HG03175 (cell line): ENCODE results near the gene CARHSP1.
"Not testable (repeated sequence)": the region's sequence is repeated elsewhere in the genome, so short reads cannot be mapped to it uniquely, and the experiment has no call there.

Experiments used
- ATAC-seq: cut with Tn5 transposase; IDR thresholded peaks from one replicate; pipeline ENCODE4 v1.9.1; 2021; ENCODE audit warnings: mild to moderate bottlenecking, moderate library complexity; ENCODE audit not compliant: unreplicated experiment

The CARHSP1 gene

DNA sequence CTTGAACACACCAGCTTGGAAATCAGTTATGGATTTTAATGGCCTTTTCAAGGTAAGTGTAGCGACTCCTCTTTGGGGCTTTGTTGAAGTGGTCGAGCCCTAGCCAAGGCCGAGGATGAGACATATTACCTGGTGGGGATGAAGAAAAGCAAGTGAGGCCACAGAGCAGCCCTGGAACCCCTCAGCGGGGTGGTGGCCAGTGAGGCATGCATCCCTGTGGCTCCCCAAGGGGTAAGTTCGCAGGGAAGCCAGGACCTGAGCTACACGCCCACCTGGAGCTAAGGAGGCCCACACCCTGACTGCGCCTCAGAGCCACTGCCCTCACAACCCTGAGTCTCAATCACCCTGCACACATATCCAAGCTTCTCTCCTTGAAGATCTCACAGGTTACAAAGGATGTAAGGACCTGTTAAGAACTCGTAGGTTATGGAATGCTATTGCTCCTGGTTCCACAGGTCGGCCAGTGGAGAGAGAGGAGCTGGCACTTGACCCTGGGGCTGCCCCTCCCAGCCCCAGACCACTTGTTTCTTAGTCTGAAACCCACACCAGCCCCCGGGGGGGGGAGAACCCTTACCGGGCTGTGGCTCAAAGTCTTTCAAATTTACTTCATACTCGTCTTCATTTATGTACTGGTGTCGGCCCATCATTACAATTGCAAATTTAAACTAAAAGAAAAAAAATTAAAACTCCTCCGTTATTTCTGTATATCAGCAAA, 25.3 kb upstream of the CARHSP1 start:
- ATAC-seq: no peak

DNA sequence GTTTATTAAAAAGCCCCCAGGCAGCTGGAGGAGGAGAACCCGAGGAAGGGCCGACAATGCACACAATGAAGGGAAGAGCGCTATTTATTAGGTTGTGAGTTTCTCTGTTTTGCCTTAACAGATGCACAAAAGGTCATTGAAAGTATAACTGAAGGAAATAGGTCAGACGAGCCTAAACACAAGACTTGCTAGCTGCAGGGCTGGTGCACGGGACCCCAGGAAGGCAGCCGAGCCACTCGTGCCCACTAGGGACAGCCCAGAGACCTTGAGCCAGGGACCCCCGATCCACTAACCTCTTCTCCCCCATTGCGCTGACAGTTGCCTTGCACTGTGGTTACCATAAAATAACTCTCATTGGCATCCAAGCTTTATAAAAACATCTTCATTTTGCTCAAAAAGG, 24.6 kb upstream of the CARHSP1 start:
- ATAC-seq: no peak

- ATAC-seq: peak; percentile 15
Observed at GRCh38 chr16:8892101-8892575, 23.3 kb upstream of the CARHSP1 start.

GRCh38 chr16:8890549-8890921, 21.7 kb upstream of the CARHSP1 start:
- ATAC-seq: no peak

DNA sequence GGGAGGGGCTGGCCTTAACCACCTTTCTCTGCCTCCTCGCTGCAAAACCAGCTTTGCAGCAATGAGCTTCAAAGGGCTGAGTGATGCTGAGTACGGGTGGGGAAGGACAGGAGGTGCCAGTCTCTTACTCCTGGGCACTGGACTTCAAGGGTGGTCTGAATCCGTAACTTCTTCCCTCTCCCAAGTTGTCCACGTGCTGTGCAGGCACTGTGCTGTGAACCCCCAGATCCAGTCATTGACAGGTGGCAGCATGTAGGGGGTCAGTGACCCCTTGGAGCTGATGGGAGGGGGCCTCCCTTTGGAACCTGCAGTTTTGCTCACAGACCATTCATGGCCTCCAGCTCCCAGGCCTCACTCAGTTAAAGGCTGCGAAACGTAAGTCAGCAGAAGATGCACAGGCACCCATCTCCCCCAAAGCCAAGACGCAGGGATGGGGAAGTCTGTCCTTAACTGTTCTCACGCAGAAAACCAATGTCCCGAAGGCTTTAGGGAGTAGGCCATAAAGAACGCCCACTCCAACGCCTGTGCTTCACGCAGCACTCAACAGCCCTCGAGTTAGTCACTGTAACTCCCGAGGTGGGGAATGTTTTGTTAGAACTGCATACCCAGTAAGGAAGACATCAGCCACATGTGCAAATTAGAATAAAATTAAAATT, 21.2 kb upstream of the CARHSP1 start:
- ATAC-seq: no peak

- ATAC-seq: no peak
Observed at GRCh38 chr16:8888951-8889892, 20.4 kb upstream of the CARHSP1 start.

DNA sequence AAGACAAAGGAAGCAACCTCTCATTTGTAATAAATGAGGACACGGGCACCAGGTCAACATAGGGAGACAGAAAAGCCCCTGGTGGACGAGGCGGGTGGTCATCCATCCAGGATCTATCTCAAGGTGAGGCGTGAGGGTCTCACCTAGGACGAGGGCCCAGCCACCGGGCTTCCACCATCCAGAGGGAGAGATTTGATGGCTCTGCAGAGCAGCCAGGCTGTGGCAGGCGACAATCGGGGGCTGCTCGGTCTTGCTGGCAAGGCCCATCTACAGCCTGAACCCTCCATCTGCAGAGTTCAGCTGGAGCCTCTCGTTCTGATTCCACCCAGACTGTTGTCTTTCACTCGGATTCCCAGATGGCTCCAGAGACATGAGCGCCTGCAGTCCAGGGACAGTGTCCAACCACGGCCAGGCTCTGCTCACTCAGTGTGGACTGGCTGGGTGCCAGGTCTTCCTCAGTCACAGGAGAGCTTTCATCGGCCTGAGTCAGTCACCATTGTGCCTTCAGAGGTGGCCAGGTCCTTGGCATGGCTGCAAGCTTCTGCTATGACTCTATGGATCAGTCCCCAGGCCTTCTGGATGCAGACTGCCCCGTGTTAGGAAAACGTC, 19.2 kb upstream of the CARHSP1 start:
- ATAC-seq: no peak

GRCh38 chr16:8887431-8887765, 18.6 kb upstream of the CARHSP1 start:
- ATAC-seq: no peak

GRCh38 chr16:8886593-8887430, 18.0 kb upstream of the CARHSP1 start:
- ATAC-seq: no peak

DNA sequence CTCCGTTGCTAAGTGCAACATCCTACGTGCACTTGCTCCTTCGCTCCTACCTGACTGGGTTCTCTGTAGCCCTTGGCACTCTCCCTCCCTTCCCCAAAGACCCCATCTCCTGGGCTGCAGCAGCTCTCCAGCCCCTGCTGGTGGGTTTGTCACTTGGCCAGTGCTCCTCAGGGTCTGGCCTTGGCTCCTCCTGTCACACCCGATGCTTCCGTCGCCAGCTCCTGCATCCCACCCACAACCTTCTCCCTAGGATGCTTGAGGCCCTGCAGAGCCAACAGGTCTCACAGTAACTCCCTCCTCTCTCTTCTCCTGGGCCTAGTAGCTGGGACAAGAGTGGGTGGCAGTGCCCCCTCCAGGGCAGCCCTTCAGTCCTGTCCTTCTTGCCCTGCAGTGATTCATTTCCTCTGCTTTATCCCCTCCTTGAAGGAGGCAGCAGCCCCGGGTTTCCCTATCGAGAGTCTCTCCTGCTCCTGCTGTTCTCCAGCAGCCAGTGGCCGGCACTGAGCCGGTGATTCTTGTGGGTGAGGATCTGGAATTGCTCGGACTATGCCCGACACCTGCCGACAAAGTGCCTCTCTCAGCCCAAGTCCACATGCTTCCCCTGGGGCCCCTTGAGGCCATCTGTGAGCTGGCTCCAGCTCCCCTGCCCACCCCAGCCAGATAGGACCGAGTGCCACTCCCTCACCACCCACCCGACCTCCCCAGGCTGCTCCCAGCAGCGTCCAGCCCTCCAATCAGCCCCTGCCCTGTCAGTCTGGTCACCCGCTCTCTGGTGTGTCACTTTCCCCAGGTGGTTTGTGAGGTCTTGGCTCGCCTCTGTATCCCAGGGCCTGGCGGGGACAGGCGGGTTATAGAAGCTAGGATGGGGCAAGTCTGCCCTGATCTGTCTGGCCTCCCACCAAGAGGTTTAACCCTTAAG, 17.1 kb upstream of the CARHSP1 start:
- no peak for ATAC-seq

DNA sequence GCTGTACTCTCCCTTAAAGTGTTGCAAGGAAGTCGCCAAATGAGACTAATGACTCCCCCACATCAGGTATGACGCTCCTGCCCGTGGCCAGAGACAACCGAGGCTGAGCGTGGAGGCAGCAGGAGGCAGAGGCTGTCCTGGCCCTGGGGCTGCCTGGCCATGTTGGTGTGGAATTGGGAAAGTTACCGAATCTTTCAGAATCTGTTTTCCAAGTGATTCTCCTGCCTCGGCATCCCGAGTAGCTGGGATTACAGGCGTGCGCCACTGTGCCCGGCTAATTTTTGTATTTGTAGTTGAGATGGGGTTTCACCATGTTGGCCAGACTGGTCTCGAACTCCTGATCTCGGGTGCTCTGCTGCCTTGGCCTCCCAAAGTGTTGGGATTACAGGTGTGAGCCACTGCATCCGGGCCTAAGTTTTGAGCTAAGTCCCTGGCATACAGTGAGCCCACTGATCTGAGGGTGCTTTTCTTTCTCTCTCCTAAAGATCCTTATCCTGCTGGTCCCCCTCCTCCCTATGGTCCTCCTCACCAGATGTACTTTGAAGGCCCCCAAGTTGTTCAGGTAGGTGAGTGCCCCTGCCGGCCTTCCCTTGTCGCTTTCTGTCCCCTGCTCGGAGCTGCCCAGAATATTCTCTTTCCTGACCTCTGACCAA, 14.0 kb upstream of the CARHSP1 start:
- no peak for ATAC-seq

DNA sequence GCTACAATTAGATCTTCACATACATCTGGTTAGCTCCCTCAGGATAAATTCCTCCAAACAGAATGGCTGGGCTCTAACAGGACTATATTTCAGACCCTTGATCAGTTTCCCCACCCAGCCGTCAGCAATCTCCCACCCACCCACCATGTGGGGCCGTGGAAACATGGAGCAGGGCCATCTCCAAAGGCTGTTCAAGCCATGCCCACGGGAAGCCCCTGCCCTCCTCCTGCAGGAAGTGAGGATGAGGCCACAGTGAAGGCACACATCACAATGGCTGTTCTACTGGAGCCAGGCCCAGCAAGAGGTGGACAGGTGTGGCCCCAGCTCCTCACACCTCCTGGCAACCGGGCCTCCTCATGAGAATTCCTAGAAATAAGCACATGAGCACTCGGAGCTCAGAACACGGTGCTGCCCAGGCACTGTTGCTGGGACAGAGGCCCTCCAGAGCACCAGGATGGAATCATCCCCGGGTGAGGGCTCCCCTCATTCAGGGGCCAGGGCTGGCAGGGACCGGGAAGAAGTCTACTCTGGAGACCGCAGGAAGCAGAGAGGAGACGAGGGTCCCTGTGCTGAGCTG, 13.3 kb upstream of the CARHSP1 start, which contains the start of gene LITAFD:
TSS of gene LITAFD (plus strand) at position 311 of the 577 bp plus-strand sequence. CDS start 2,005 bp downstream, outside the sequence.
- no peak for ATAC-seq

- ATAC-seq: no peak
Observed at GRCh38 chr16:8880839-8881510, 12.2 kb upstream of the CARHSP1 start.

- ATAC-seq: no peak
Observed at GRCh38 chr16:8878523-8878911, 9.7 kb upstream of the CARHSP1 start.

DNA sequence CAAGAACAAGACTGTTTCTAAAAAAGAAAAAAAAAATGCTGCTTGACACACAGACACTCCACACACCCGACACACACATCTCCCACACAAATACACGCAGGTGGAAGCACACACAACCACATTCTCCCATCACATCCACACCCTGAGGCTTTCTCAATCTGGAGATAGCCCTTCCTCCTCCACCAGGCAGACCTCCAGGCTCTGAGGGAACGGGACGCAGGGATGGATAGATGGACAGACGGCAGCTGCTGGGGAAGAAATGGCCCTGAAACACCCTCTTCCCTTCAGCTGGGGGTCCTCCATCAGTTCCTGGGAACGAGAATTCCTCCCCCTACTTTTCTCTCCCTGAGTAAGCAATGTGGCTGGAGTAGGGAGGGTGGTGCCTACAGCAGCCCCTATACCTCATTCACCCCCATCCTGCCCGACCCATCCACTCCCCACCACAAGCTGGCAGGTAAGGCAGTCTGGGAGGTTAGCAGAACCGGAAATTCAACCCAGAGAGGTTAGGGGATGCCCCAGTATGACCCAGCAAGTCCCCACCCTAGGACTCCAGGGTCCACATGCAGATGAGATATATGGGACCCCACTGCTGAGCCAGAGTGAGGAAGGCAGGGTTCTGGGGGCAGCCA, 9.2 kb upstream of the CARHSP1 start:
- ATAC-seq: no peak

- not testable (repeated sequence) for ATAC-seq
Observed at GRCh38 chr16:8875317-8875716, 6.5 kb upstream of the CARHSP1 start.

DNA sequence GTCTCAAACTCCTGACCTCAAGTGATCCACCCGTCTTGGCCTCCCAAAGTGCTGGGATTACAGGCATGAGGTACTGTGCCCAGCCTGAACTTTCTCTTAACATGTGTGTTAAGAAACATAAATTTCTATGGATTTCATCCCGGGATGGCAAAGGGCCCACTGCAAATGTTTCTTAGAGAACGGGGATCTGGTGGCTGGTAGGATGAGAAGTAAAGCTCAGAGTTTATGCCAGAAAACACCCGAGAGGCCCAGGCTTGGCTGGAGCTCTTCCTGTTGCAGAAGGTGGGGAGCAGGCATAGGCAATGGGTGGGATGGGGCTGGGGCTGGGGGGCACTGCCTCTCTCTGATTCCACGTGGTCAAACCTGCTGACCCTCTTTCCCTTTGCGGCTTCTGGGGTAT, 5.6 kb upstream of the CARHSP1 start:
- no peak for ATAC-seq
